G401 (cell line): ENCODE data around the gene ARAP1. TPM values are rescaled to one million over a fixed set of nuclear protein-coding genes. Genes with fewer than 3 reads are reported as not detected.

Experiments used
- DNase-seq: peaks from one replicate; pipeline ENCODE4 v3.0.0-alpha.2; 2015; ENCODE audit warnings: low spot score
- in situ Hi-C: cut with HindIII; loops from 2 replicates; pipeline ENCODE4 v1.10.0; 2016; ENCODE audit warnings: low sequenced_read_pairs, mixed read lengths
- total RNA-seq: library from RNA; depleted of rRNA; stranded (reverse); fragments of >200 nt; shearing (Covaris generic); gene quantifications from 2 replicates; pipeline ENCODE4 v1.2.3, GENCODE V29; 2014

Gene ARAP1
- total RNA-seq, 1 experiment from 2014 or later = 89.9 TPM

DNA sequence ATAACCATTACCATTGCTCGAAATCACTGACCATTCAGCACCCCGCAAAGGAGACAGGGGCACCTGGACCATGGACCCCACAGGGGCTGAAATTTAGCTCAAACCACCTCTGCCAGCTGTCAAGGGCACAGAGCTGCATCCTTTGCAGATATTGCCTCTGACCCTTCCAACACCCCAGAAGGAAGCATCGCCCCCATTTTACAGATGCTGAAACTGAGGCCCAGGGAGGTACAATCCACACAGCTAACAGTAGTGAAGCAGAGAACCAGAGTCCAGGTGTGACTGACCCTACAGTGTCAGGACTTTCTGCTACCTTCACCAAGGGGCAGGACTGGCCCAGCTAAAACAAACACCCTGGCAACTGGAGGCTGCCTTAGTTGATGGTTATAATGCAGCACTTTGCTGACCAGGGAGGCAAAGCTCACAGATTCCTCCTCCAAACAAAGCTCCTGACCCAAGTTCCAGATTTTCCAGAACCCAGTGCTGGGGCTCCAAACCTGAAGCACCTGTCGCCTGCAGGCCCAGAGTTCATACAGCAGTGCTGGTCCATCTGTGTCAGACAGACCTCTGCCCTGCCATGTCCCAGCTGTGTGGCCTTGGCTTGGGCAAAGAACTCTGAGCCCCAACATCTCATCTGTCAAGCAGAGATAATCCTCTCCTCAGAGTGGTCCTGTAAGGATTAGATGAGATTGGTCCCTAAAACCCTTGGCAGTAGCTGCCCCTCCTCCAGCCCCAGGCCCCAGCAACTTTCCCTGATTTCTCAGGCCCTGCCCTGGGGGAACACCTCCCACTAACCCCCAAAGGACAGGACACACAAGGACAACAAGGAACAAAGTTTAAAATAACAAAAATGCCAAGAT lies 15.2 kb upstream of the ARAP1 start:
- no peak for DNase-seq
- in situ Hi-C loops = no loop called here

DNA sequence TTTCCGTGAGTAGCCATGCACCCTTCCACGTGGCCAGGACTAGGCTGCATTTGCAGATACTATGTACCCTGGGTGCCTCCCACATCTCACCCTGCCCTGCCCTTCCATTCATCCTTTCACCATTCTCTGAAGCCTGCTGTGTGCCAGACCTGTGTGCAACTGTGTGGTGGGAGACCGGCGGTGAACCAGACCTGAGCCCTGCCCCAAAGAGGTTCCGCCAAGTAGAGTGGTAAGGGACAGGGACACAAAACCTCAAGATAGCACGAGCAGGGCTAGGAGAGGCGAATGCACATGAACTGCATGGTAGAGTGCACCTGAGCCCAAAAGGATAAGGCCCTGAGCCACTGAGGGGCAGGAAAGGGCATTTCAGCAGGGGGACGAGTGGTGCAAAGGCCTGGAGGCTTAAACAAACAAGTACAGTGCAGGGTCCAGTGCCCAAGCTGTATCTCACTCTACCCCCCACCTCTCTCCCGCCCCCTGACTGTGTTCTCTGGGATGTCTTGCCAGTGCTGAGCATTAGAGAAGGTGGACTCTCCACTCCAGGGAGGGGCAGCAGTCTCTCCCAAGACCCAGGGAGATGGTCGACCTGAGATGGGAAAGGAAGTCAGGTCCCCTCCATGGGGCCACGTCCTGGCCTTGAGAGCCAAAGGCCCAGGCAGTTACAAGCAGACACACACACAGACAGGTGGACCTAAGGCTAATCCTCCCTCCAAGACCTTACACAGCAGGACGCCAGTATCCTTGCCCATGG lies 14.1 kb upstream of the ARAP1 start:
- in situ Hi-C loops = no loop called here
- DNase-seq = no peak

DNA sequence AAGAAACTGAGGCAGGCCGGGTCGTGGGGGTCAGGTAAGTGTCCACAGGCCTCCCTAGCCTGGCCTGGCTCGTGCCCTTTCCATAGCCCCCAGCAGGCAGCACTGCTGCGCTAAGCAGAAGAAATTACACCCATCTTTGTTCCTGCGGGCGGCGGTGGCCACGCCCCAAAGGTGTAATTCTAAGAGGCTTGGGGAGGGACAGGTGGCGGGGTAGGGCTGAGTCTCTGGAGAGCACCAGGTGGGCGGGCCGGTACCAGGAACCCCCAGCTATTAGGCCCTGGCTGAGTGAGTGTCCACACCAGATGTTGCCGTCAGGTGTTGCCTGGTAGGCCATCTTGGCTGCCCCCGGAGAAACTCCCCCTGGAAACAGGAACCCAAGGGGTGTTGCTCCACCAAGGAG lies 12.3 kb upstream of the ARAP1 start:
- in situ Hi-C loops = no loop called here
- DNase-seq = no peak

DNA sequence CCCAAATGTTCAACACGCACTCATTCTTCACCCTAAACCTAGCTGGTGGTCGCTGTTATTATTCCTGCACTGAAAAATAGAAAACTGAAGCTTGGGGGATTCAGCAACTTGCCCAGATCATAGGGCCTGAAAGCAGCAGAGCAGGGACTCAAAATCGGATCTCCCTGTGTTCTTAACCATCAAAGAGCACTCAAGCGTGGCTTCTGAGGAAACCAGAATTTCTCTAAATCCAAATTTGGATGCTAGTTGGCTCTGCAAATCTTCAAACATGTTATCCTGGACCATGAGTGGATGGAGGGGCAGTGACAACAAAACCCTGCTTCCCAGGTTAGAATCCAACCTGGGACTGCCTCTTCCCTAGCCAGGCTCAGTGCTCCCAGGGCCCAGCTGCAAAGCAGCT lies 11.6 kb upstream of the ARAP1 start:
- DNase-seq = no peak
- in situ Hi-C loops = no loop called here

DNA sequence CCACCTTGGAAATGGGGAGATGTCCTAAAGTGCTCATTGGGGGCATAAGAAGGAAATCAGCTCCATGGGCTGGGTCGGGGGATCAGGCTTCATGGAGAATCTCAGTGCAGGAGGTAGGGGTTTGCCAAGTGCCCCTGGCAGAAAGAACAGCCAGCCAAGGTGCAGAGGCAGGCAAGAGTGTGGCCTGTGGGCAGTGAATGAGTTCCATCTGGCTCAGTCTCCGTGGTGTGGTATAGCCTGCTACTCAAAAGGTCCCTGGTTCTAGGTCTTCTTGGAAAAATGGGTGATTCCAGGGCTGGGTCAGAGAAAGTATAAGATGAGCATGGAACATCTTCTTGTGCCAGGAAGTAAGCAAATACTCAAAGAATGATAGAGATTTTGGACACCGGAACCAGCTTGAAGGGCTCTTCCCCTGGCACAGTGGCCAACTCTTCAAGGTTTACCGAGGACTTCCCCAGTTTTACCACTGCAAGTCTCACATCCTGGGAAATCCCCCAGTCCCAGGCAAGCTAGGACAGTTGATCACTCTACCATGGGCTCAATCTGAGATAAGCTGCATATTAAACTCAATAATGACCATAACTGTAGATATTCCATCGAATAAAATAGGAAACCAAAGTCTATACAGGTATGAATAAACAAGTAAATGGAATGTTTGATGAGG lies 10.6 kb upstream of the ARAP1 start:
- in situ Hi-C loops = no loop called here
- no peak for DNase-seq

DNA sequence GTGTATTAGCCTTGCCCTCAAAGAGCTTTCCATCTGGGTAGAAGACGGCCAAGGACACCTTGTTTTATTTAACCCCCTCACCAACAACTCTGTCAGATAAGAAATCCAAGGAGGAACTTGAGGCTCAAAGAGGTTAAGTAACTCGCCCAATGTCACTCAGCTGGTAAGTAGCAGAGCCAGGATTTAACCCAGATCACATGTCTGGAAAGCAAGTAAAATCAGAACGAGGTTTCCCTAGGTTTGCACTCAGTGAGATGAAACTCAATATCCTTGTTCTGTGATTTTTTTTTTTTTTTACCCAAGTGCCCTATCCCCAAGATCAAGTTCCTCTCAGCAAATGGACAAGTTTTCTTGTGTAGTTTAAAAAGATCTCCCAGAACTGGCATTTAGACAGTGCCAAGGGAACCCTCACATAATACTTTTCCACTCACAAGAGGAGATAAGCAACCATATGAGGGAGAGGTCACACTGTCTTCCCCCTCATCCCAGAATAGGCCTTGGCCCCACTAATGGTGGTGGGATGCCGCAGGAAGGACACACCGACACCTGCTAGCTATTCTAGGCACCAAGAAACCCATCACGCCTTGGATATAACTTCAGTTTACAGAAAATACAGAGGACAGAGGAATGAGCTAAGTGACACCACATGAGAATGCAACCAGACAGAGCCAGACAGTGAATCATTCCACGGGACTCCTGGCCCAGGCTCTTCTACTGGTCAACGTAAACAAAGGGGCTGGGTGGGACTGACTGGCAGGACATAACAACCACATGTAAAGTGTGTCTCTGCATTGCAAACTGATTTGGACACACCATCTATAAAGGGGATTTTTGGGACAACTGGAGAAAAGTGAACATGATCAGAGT lies 8.6 kb upstream of the ARAP1 start:
- DNase-seq = no peak
- in situ Hi-C loops = no loop called here

DNA sequence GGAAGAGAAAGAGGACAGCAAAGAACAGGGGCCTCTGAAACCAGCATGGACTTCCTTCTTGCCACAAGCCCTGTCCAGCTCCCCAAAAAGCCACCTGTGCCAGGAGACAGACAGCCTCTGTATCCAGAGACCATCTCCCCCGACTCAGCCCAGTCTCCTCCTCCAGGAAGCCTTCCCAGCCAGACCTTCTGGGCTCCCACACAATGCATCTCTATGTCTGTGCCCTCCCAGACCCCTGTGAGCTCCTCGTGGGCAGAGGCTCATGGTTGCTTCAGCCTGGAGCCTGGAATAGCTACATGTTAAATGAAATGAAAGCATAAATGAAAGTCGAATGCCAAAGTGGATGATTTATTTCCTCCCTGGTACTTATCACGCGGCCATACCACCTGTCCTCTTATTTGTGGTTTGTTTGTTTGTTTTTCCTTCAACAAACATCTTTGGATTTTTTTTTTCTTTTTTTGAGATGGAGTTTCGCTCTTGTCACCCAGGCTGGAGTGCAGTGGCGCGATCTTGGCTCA lies 7.3 kb upstream of the ARAP1 start:
- in situ Hi-C loops = loop anchor here (10.0 kb wide), 1 partner anchor 105 kb away; no protein-coding TSS in a partner anchor

DNA sequence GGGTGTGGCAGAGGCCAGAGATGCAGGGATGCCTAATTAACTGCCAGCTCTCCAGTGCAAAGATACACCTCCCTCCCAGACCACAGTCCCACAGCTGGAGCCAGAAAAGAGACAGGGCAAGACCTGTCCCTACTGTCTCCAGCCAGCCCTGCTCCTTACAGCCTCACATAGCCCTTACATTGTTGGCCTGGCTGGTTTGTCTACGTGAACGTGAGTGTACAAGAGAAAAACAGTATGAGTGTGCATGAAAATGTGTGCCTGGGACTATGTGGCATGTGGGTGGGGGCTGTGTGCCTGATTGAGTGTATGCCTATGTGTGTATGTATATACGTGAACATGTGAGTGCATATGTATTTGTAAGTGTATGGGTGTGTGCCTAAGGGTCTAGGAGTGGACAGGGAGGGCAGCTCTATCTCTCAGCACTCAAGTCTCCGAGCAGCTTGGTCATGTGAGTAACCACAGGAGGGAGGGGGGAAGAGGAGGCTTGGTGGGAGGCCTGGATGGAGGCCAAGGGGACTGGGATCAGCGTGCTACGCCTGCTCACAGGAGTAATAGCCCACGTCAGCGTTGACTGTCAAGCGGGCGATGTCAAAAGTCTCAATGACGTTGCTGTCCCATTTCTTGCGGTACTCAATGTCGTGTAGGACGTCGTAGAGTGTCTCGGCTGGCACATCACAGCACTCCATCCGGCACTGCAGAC lies 6.6 kb upstream of the ARAP1 start:
- in situ Hi-C loops = loop anchor here (10.0 kb wide), 1 partner anchor 104 kb away; no protein-coding TSS in a partner anchor
- DNase-seq = peak; percentile 53

More for the DNA sequence above, 7.3 kb upstream of the ARAP1 start:
- DNase-seq = no peak

DNA sequence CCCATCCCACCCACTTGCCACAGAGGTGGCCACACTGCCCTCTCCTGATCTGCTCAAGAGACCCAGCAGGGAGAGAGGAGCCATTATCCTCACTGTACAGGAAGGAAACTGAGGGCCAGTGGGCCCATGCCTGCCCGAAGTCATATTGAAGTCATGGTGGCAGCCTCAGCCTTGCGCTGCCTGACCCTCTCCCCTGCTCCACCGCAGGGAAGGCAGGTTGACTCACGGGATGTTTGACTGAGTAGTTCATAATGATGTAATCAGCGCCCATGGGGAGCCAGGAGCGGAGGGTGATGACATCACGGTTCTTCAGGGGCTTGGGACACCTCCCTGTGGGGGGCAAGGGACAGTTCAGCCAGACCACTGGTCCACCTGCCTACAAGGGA lies 6.1 kb upstream of the ARAP1 start:
- in situ Hi-C loops = loop anchor here (10.0 kb wide), 1 partner anchor 103 kb away; no protein-coding TSS in a partner anchor
- DNase-seq = no peak

DNA sequence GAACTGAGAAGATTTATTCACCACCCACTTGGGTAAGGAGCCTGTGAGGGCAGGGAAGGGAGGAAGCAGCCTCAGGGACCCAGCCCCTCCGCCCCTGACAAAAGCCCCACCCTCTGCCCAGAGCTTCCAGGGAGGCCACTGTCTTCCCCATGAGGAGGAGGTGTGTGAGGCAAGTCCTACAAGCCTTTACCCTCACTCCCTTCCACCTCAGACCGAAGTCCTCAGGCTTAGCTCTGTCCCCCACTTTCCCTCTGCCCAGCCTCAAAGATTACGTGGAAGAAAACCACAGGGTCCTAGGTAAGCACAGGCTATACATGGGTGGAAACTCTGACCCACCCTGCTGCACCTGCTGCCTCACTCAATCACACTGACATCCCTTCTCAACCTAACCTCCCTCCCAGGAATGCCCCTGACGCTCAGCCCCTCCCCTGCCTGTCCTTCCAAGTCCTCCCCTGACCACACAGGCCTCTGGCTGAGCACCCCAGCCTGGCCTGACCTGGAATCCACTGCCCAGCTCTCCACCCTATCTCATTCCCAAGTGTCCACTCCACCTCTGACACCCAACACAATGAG lies 3.6 kb upstream of the ARAP1 start:
- in situ Hi-C loops = loop anchor here (10.0 kb wide), 1 partner anchor 101 kb away; no protein-coding TSS in a partner anchor
- DNase-seq = no peak

DNA sequence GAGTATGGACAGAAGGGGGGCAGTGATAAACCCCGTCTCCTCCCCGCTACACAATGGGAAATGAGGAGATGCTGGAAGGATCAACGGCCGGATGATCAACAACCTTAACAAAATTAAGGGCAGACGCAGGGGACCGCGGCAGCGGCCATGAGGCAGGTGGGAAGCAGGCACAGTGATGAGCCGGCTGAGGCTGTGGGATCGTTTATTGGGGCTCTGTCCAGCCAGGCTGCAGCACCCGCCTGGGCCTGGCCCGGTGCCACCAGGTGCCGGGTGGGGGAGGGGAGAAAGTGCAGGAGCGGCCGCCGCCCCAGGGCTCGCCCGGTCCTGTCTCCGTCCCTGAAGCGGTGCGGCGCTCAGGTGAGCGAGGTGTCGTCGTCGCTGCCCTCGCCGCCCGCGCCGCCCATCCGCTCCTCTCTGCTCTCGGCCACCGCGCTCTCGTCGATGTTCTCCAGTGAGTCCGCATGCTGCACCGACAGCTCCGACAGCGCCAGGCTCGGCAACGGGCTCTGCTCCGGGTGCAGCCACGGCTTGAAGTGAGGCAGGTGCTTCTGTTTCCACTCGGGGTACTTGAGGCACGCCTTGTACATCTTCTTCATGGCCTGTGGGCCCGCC lies 2.4 kb upstream of the ARAP1 start:
- in situ Hi-C loops = loop anchor here (10.0 kb wide), 1 partner anchor 100 kb away; no protein-coding TSS in a partner anchor
- no peak for DNase-seq

DNA sequence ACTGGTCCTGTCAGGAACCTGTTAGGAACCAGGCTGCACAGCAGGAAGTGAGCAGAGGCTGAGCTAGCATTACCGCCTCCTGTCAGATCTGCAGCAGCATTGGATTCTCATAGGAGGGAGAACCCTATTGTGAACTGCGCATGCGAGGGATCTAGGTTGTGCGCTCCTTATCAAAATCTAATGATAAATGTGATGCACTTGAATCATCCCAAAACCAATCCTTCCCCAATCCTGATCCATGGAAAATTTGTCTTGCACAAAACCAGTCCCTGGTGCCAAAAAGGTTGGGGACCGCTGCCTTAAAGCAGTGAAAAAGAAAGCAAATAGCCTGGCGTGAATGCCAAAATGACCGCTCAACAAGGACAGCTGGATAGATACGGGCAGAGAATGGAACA lies 1.9 kb upstream of the ARAP1 start:
- in situ Hi-C loops = loop anchor here (10.0 kb wide), 1 partner anchor 99 kb away; no protein-coding TSS in a partner anchor
- no peak for DNase-seq

DNA sequence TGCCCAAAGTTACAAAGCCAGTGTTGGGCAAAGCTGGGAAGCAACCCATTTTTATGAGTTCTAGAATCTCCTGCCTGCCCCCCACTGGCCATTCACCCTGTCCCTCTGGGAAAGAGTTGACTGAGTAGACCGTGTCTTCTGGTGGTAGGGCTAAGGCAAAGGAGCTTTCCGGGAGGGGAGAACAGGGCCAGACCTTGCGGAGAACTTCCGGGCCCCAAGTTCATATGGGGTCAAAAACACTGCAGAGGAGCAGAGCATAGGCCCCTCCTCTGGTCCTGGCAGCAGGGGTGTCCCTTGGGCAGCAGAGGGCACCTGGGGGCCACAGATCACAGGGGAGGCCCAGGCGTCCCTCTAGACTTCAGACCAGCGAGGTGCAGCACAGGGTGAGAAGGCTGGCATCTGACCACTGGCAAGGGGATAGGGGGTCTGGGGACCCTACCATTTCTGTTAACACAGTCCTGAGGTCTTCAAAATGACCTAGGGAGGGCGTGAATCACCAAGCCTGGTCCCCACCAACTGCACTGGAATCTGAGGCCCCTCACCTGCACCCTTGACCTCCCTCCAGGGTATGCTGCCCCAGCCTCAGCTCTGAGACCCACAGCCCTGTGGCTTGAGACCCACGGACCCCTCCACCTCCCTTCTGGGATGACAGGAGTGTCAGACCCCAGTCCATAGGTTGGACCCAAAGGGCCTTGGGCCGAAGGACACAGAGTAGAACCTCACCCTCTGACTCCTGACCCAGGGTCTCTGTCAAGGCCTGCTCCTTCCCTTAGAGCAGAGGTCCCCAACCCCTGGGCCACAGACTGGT lies 1.3 kb upstream of the ARAP1 start:
- in situ Hi-C loops = loop anchor here (10.0 kb wide), 1 partner anchor 99 kb away; no protein-coding TSS in a partner anchor
- no peak for DNase-seq

DNA sequence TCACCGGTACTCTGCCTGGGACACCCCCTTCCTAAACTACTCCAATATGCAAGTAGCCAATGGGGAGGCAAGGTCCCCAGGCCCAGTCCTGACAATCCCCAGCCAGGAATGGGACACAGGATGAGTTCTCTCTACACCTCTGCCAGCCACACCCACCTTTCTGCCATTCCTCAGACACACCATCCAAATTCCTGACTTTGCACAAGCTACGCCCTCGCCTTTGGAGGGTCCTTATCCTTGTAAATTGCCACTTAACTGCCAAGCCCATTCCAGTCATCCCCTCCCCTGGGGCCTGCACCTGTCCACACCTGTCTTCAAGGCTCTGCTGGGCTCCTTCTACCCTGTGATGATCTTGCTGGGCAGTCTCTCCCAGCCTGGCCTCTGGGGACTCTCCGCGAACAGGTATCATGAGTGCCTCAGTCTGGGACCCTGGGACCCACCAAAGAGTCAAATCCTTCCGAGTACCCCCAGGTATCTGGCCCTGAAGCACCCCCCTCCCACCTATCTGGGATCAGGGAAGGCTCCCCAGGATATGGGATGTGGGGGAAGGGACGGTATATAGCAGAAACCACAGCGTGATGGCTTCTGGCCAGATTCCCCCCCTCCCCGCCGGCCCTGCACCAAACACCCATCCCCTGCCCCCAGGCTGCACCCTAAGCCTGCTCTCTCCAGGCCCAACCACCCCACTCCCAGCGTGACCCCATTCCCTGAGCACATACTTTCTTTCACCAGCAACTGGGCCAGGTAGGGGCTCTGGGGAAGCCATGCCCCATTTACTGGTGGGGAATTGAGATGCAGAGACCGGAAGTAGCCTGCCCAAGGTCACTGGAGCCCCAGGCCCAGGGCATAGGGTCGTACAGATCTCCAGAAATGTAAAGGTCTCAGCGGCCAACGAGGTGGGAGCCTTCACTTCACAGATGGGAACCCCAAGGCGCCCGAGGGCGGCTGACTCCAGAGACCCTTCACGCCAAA lies 806 bp downstream of the ARAP1 start:
- in situ Hi-C loops = loop anchor here (10.0 kb wide), 1 partner anchor 97 kb away; no protein-coding TSS in a partner anchor
- no peak for DNase-seq

DNA sequence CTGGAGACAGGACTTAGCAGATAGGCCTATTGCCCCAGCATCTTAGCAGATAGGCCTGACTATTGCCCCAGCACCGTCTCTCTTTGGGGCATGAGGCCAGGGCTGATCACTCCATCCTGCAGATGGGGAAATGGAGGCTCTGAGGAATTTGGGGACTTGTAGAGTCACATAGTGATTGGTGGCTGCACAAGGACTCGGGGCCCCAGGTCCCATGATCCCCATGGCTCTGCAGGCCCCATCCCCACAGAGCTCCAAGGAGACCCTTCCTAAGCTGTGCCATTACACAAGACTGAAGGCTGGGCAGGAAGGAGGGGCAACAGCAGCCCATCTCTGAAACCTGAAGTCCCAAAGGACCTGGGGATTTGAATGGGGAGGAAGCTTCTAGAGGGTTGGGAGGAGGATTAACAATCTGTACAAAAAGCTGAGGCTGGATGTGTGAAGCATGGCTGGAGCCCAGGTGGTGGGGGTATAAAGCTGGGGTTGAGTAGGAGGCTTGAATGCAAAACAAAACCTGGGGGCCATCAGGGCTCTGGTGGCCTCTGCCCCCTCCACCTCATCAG lies 1.6 kb downstream of the ARAP1 start:
- in situ Hi-C loops = loop anchor here (10.0 kb wide), 1 partner anchor 96 kb away; no protein-coding TSS in a partner anchor
- DNase-seq = no peak
